Stimulated activated memory B cell treated with anti-CD40 and anti-IgM and Interleukin-4, amounts not matched to agents 10 μg/mL and 1 μg/mL and 100 μg/mL, for 72 hours (primary cell): ENCODE results near the gene SNCA.

Source experiments
- ATAC-seq: fragments of 150-1000 bp; cut with Tn5 transposase; 2 replicates; pipeline ENCODE4 v1.10.0; 2021
- H3K27ac Mint-ChIP-seq: one replicate; pipeline ENCODE4 v1.8.0; 2022; ENCODE audit warnings: mild to moderate bottlenecking, mixed read lengths
- H3K27me3 Mint-ChIP-seq: one replicate; pipeline ENCODE4 v1.8.0; 2022; ENCODE audit warnings: mixed read lengths
- H3K36me3 Mint-ChIP-seq: one replicate; pipeline ENCODE4 v1.8.0; 2022; ENCODE audit warnings: mixed read lengths
- H3K4me1 Mint-ChIP-seq: one replicate; pipeline ENCODE4 v1.8.0; 2022; ENCODE audit warnings: mixed read lengths
- H3K4me3 Mint-ChIP-seq: one replicate; pipeline ENCODE4 v1.8.0; 2022; ENCODE audit warnings: mild to moderate bottlenecking, moderate library complexity, mixed read lengths
- H3K9me3 Mint-ChIP-seq: one replicate; pipeline ENCODE4 v1.8.0; 2022; ENCODE audit warnings: mixed read lengths

The SNCA gene

GRCh38 chr4:89836897-89837384 lies at the start of gene SNCA:
TSS of gene SNCA (minus strand) at chr4:89837161. CDS start at chr4:89835667, 1,494 bp downstream.
- Mint-ChIP-seq H3K36me3 (no peaks in the 10 kb centered on the region), H3K9me3 (no peaks in the 10 kb centered on the region), H3K27ac (no peak within 1 kb of the TSS), H3K4me3 (peak within 1 kb of the TSS; percentile 78), H3K4me1 (peaks cover 19% of the 10 kb centered on the region), H3K27me3 (peaks cover 77% of the 10 kb centered on the region)
- ATAC-seq, result no peak

GRCh38 chr4:89879215-89879614 lies 42.3 kb upstream of the SNCA start:
- no peak for ATAC-seq
- Mint-ChIP-seq H3K36me3 (no peaks in the 10 kb centered on the region), H3K27me3 (no peaks in the 10 kb centered on the region), H3K27ac (no peak overlapping the region), H3K4me1 (no peaks in the 10 kb centered on the region), H3K4me3 (no peak overlapping the region), H3K9me3 (no peaks in the 10 kb centered on the region)

- Mint-ChIP-seq H3K36me3 (no peaks in the 10 kb centered on the region), H3K27ac (no peak overlapping the region), H3K4me3 (no peak overlapping the region), H3K9me3 (no peaks in the 10 kb centered on the region), H3K4me1 (no peaks in the 10 kb centered on the region), H3K27me3 (no peaks in the 10 kb centered on the region)
- no peak for ATAC-seq
Observed at GRCh38 chr4:89878611-89879010, 41.6 kb upstream of the SNCA start.

- no peak for ATAC-seq
- H3K4me3 Mint-ChIP-seq, result no peak overlapping the region
- H3K36me3 Mint-ChIP-seq, result no peaks in the 10 kb centered on the region
- H3K27me3 Mint-ChIP-seq, result no peaks in the 10 kb centered on the region
- no peaks in the 10 kb centered on the region for H3K4me1 Mint-ChIP-seq
- H3K9me3 Mint-ChIP-seq, result no peaks in the 10 kb centered on the region
- H3K27ac Mint-ChIP-seq, result no peak overlapping the region
Observed at GRCh38 chr4:89876548-89876947, 39.6 kb upstream of the SNCA start.

GRCh38 chr4:89871211-89871610 lies 34.2 kb upstream of the SNCA start:
- H3K36me3 Mint-ChIP-seq, result no peaks in the 10 kb centered on the region
- H3K4me1 Mint-ChIP-seq, result no peaks in the 10 kb centered on the region
- no peak overlapping the region for H3K4me3 Mint-ChIP-seq
- ATAC-seq, result no peak
- H3K27ac Mint-ChIP-seq, result no peak overlapping the region
- no peaks in the 10 kb centered on the region for H3K9me3 Mint-ChIP-seq
- H3K27me3 Mint-ChIP-seq, result peaks cover 1% of the 10 kb centered on the region

GRCh38 chr4:89868999-89869589 lies 32.1 kb upstream of the SNCA start:
- H3K4me3 Mint-ChIP-seq, result no peak overlapping the region
- H3K4me1 Mint-ChIP-seq, result no peaks in the 10 kb centered on the region
- H3K27ac Mint-ChIP-seq, result no peak overlapping the region
- no peak for ATAC-seq
- peaks cover 4% of the 10 kb centered on the region for H3K9me3 Mint-ChIP-seq
- H3K36me3 Mint-ChIP-seq, result no peaks in the 10 kb centered on the region
- H3K27me3 Mint-ChIP-seq, result peaks cover 9% of the 10 kb centered on the region

- H3K27me3 Mint-ChIP-seq, result peaks cover 12% of the 10 kb centered on the region
- H3K4me3 Mint-ChIP-seq, result no peak overlapping the region
- H3K27ac Mint-ChIP-seq, result no peak overlapping the region
- H3K9me3 Mint-ChIP-seq, result peaks cover 4% of the 10 kb centered on the region
- no peaks in the 10 kb centered on the region for H3K4me1 Mint-ChIP-seq
- no peak for ATAC-seq
- no peaks in the 10 kb centered on the region for H3K36me3 Mint-ChIP-seq
Observed at GRCh38 chr4:89868276-89868675, 31.3 kb upstream of the SNCA start.

- Mint-ChIP-seq H3K27me3 (peaks cover 18% of the 10 kb centered on the region), H3K4me3 (no peak overlapping the region), H3K36me3 (no peaks in the 10 kb centered on the region), H3K27ac (no peak overlapping the region), H3K4me1 (no peaks in the 10 kb centered on the region), H3K9me3 (peaks cover 4% of the 10 kb centered on the region)
- ATAC-seq, result no peak
Observed at GRCh38 chr4:89863533-89863932, 26.6 kb upstream of the SNCA start.

GRCh38 chr4:89860971-89861370 lies 24.0 kb upstream of the SNCA start:
- Mint-ChIP-seq H3K36me3 (no peaks in the 10 kb centered on the region), H3K27ac (no peak overlapping the region), H3K9me3 (peaks cover 3% of the 10 kb centered on the region), H3K27me3 (peaks cover 27% of the 10 kb centered on the region), H3K4me3 (no peak overlapping the region), H3K4me1 (no peaks in the 10 kb centered on the region)
- no peak for ATAC-seq

- Mint-ChIP-seq H3K9me3 (peaks cover 7% of the 10 kb centered on the region), H3K27me3 (peaks cover 34% of the 10 kb centered on the region), H3K36me3 (no peaks in the 10 kb centered on the region), H3K4me1 (no peaks in the 10 kb centered on the region), H3K27ac (no peak overlapping the region), H3K4me3 (no peak overlapping the region)
- ATAC-seq, result no peak
Observed at GRCh38 chr4:89855236-89855635, 18.3 kb upstream of the SNCA start.

- Mint-ChIP-seq H3K4me1 (no peaks in the 10 kb centered on the region), H3K9me3 (peaks cover 18% of the 10 kb centered on the region), H3K36me3 (no peaks in the 10 kb centered on the region), H3K27me3 (no peaks in the 10 kb centered on the region), H3K27ac (no peak overlapping the region), H3K4me3 (no peak overlapping the region)
- ATAC-seq, result no peak
Observed at GRCh38 chr4:89847571-89848325, 10.8 kb upstream of the SNCA start.

GRCh38 chr4:89839558-89839957 lies 2.6 kb upstream of the SNCA start:
- ATAC-seq, result no peak
- H3K4me1 Mint-ChIP-seq, result peaks cover 19% of the 10 kb centered on the region
- H3K27me3 Mint-ChIP-seq, result peaks cover 73% of the 10 kb centered on the region
- H3K4me3 Mint-ChIP-seq, result no peak overlapping the region
- H3K9me3 Mint-ChIP-seq, result no peaks in the 10 kb centered on the region
- no peaks in the 10 kb centered on the region for H3K36me3 Mint-ChIP-seq
- H3K27ac Mint-ChIP-seq, result no peak overlapping the region

- Mint-ChIP-seq H3K27ac (no peak overlapping the region), H3K4me3 (peak overlapping the region; percentile 78), H3K9me3 (no peaks in the 10 kb centered on the region), H3K27me3 (peaks cover 78% of the 10 kb centered on the region), H3K4me1 (peaks cover 19% of the 10 kb centered on the region), H3K36me3 (no peaks in the 10 kb centered on the region)
- ATAC-seq, result no peak
Observed at GRCh38 chr4:89837993-89838390, 1.0 kb upstream of the SNCA start.

GRCh38 chr4:89837385-89837992 lies 528 bp upstream of the SNCA start:
- Mint-ChIP-seq H3K4me1 (peaks cover 19% of the 10 kb centered on the region), H3K27me3 (peaks cover 78% of the 10 kb centered on the region), H3K9me3 (no peaks in the 10 kb centered on the region), H3K27ac (no peak overlapping the region), H3K36me3 (no peaks in the 10 kb centered on the region), H3K4me3 (peak overlapping the region; percentile 78)
- ATAC-seq, result peak; percentile 39

- Mint-ChIP-seq H3K4me1 (peaks cover 19% of the 10 kb centered on the region), H3K27ac (no peak overlapping the region), H3K36me3 (no peaks in the 10 kb centered on the region), H3K4me3 (no peak overlapping the region), H3K9me3 (no peaks in the 10 kb centered on the region), H3K27me3 (peaks cover 73% of the 10 kb centered on the region)
- no peak for ATAC-seq
Observed at GRCh38 chr4:89836031-89836745, 773 bp downstream of the SNCA start.
